Measurements from ENCODE around the gene NDUFA3. TPM values are rescaled to one million over a fixed set of nuclear protein-coding genes. Genes with fewer than 3 reads are reported as not detected.
"Not testable (repeated sequence)": the region's sequence is repeated elsewhere in the genome, so short reads cannot be mapped to it uniquely, and the experiment has no call there.

NDUFA3 gene
- total RNA-seq (2014; rRNA removed; shearing (Covaris generic)): 31.8 and 38.6 TPM in 2 replicates
- 15.2 and 27.0 TPM in 2 replicates for polyA plus RNA-seq (2014; cell fraction: nucleus; rRNA removed)

DNA sequence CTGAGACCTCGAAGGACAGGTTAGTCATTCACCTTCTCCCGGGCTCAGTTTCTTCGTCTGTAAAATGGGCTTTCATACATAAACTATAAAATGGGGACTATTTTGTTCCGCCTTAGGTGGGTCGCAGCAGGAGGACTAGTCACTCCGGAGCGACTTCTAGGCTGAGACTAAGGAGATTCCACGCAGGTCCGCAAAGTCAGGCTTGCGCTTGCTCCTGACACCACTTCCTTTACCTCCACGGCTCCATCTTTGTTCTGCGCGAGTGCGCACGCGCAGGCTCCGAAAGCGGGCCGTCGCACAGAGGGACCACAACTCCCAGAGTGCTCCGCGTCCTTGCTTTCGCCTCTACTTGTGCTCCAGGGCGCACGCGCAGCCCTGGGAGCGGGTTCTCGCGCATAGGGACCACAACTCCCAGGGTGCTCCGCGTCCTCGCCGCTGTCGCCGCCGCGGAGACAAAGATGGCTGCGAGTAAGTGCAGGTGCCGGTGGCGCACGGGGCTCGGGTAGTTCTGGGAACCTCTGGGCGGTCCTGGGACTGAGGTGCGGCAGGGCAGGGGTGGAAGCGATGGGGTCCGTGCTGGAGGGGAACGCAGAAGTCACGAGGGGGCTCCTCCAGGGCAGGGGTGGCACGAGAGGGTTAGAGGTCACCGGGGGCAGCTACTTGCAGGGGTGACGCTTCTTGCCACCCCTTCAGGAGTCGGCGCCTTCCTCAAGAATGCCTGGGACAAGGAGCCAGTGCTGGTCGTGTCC is at the start of gene NDUFA3:
TSS of gene NDUFA3 (plus strand) at position 435 of the 749 bp plus-strand sequence. CDS start at position 459, 24 bp downstream.
- peak; percentile 95 for DNase-seq (ENCODE audit: extremely low read depth, low read depth)

DNA sequence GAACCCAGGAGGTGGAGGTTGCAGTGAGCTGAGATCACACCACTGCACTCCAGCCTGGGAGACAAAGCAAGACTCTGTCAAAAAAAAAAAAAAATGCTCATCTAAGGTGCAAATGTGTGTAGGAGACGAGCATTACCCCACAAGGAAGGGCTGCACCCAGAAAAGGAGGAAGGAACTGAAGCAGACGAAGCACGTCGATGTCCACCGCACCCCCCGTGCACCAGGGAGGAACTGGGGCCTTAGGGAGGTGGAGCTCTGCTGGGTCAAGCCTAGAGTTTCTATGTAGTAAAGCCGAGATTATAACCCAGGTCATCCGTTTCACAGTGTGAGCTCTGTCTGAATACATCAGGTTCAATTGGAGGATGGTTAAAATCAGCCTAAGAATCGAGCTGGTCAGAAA is 40.0 kb upstream of the NDUFA3 start:
- DNase-seq (ENCODE audit: extremely low read depth, low read depth): no peak

GRCh38 chr19:54063350-54064116 is 39.1 kb upstream of the NDUFA3 start, which contains the start of gene VSTM1:
Gene VSTM1, minus strand, starts transcription at chr19:54063897. Its CDS starts 120 bp downstream, at chr19:54063777.
- DNase-seq (ENCODE audit: extremely low read depth, low read depth): no peak

GRCh38 chr19:54069470-54069869 is 33.2 kb upstream of the NDUFA3 start:
- no peak for DNase-seq (ENCODE audit: extremely low read depth, low read depth)

GRCh38 chr19:54073829-54074228 is 28.8 kb upstream of the NDUFA3 start:
- no peak for DNase-seq (ENCODE audit: extremely low read depth, low read depth)

DNA sequence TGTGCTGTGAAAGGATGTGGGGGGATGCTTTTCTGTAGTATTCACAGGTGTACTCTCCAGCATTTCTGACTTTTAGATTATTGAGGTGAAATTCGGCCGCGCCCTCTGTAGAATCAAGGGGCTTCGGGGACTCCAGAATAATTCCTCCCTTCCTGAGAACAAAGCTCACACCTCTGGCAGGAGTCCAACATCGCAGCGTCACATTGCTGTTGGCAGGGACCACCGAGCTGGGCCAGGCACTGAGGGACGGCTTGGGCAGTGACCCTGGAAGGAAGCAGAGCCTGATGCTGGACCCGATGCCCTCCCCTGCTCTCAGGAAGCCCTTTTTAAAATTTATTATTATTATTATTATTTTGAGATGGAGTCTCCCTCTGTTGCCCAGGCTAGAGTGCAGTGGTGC is 27.8 kb upstream of the NDUFA3 start:
- no peak for DNase-seq (ENCODE audit: extremely low read depth, low read depth)

DNA sequence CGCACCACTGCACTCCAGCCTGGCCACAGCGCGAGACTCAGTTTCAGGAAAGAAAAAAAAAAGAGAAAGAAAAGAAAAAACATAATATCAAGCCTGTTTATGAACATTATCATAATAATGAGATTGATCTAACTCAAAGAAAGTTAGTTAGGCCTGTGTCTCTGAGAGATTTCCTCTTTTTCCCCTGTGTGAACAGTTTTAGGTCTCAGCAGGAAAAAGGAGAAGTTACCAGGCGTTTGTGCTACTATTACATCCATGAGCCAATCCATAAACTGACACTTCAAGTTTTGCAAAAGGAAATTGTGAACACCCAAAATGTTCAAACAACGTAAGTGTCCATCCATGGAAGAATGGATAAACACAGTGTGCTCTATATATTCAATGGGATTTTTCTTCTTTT is 25.3 kb upstream of the NDUFA3 start:
- no peak for DNase-seq (ENCODE audit: extremely low read depth, low read depth)

DNA sequence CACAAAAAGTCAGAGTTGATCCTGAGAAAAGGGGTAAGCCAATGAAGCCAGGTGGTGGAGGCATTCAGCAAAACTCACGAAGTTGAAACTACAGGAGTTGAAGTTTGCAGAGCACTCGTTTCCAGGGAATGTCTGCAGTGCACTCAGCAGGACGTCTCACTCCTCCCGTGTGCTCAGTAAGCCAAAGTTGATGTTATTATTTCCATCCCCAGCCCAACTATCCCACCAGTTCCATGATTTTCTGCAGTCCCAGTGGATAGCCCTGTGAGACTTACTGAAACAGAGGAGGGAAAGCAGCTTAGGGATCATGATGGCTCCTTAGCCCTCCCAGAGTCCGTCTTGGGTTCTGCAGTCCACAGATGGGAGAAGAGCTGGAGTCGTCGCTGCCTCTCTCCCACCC is 21.6 kb upstream of the NDUFA3 start, which contains the start of gene TARM1:
TSS of gene TARM1 (minus strand) at position 334 of the 400 bp plus-strand sequence. CDS start at position 309, 25 bp downstream.
- DNase-seq (ENCODE audit: extremely low read depth, low read depth): no peak

DNA sequence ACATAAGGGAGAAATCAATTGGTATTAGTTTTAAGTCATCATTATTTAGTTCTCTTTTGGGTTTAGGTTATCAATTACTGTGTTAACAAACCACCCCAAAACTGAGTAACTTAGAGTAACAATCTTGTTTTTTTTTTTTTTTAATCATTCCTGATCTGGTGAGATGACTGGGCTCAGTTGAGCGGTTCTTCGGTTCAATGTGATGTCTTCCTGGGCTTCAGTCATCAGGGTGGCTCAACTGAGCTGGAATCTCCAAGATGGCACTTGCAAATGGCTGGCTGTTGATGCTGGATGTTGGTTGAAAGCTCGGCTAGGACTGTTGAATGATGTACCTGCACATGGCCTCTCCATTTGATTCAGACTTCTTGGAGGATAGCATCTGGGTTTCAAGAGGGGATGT is 18.2 kb upstream of the NDUFA3 start:
- DNase-seq (ENCODE audit: extremely low read depth, low read depth): no peak

- no peak for DNase-seq (ENCODE audit: extremely low read depth, low read depth)
These were observed 8.1 kb upstream of the NDUFA3 start for GRCh38 chr19:54094426-54095000.

GRCh38 chr19:54095136-54095858 is 7.4 kb upstream of the NDUFA3 start:
- DNase-seq (ENCODE audit: extremely low read depth, low read depth): no peak

DNA sequence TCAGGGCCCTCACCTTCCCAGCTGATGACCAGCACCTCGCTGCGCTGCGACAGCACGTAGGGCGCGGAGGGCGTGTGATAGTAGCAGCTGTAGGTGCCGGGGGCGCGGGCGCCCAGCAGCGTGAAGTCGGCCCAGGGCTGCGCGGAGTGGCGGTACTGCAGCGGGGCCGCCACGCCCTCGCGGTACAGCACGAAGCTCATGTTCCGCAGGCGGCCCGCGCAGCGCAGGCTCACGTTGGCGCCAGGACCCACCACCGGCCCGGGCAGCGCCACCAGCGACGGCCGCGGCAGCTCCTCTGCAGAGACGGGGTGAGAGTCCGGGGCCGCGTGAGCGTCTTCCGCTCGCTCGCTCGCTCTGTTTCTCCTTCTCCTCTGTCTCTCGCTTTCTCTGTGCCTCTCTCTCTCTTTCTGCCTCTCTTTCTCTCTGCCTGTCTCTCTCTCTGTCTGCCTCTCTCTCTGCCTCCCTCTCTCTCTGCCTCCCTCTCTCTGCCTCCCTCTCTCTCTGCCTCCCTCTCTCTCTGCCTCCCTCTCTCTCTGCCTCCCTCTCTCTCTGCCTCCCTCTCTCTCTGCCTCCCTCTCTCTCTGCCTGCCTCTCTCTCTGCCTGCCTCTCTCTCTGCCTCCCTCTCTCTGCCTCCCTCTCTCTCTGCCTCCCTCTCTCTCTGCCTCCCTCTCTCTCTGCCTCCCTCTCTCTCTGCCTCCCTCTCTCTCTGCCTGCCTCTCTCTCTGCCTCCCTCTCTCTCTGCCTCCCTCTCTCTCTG is 6.6 kb upstream of the NDUFA3 start:
- peak; percentile 13 for DNase-seq (ENCODE audit: extremely low read depth, low read depth)

- peak; percentile 46 for DNase-seq (ENCODE audit: extremely low read depth, low read depth)
These were observed 6.0 kb upstream of the NDUFA3 start for GRCh38 chr19:54096617-54097106.

GRCh38 chr19:54099190-54099902 is 3.3 kb upstream of the NDUFA3 start:
- DNase-seq (ENCODE audit: extremely low read depth, low read depth): no peak

GRCh38 chr19:54099903-54100255 is 2.8 kb upstream of the NDUFA3 start:
- DNase-seq (ENCODE audit: extremely low read depth, low read depth): not testable (repeated sequence)

GRCh38 chr19:54100561-54100960 is 2.1 kb upstream of the NDUFA3 start, which contains the start of gene OSCAR:
Gene OSCAR, minus strand, starts transcription at chr19:54100803. Its CDS starts 11 bp downstream, at chr19:54100792.
- DNase-seq (ENCODE audit: extremely low read depth, low read depth): no peak

DNA sequence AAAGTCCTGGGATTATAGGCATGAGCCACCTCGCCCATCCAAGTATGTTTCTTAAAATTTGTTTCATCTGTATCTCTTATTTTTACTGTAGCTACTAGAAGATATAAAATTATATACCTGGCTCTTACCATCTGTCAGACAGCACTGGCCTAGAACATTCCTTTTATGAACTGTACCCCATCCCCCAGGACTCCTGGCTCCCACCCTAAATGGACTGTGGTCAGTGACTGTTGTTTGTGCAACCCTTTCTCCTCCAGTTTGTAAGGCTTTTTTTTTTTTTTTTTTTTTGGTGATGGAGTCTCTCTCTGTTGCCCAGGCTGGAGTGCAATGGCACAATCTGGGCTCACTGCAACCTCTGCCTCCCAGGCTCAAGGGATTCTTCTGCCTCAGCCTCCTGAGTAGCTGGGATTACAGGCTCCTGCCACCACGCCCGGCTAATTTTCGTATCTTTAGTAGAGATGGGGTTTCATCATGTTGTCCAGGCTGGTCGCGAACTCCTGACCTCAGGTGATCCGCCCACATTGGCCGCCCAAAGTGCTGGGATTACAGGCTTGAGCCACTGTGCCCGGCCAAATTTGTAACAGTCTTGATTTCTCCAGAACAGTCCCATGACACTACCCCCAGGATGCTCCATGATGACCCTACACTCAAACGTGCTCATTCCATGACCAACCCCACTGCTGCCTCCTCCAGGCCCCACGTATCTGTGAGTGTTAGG is 2.5 kb downstream of the NDUFA3 start:
- no peak for DNase-seq (ENCODE audit: extremely low read depth, low read depth)

- no peak for DNase-seq (ENCODE audit: extremely low read depth, low read depth)
These were observed 3.1 kb downstream of the NDUFA3 start for GRCh38 chr19:54105796-54106195.
